NK-92 treated with Interleukin-12 subunit alpha and Interleukin-12 subunit beta, amount 100 ng/mL, for 24 hours (cell line): ENCODE measurements around the gene CLCF1.

Source experiments
- DNase-seq: peaks from one replicate; lab custom pipeline; 2025; lab: John Stamatoyannopoulos, UW

The CLCF1 gene

DNA sequence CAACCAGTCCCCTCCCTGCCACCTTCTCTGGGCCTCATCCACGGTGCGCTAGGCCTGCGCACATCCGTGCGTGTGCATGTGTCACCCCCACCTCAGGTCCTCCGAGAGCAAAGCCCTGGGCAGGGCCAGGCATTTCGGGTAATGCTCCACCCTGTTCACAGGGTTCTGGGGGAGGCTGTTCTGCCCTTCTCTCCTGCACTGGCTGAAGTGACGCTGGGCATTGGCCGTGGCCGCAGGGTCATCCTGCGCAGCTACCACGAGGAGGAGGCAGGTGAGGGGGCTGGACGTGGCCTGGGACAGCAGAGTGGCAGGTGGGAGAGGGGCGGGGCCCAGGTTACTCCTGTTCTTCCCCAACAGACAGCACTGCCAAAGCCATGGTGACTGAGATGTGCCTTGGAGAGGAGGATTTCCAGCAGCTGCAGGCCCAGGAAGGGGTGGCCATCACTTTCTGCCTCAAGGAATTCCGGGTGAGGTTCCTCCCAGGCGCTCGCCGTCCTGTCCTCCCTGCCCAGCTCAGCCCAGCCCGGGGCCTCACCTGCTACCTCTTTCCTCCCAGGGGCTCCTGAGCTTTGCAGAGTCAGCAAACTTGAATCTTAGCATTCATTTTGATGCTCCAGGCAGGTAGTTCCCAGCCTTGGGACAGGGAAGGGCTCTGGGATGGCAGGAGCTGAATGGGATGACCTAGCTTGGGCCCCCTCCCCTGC lies 22.3 kb upstream of the CLCF1 start:
- DNase-seq: no peak

DNA sequence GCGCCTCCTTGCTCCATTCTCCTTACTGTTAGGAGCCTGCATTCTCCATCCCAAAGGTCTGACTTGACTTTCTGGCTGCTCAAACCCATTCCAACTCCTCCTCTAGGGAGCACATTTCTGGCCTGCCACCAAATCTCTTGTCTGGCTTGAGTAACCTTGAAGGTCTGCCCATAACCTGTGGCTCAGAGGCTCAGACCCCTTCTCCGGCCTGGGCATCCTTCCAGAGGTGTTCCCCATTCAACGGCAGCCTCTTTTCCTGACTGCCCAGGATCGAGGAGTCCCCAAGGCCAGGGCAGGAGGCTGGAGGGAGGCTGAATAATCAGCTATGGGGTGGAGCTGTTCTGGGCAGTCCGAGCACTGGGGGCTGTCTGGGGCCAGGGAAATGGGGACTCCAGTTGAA lies 20.6 kb upstream of the CLCF1 start:
- no peak for DNase-seq

DNA sequence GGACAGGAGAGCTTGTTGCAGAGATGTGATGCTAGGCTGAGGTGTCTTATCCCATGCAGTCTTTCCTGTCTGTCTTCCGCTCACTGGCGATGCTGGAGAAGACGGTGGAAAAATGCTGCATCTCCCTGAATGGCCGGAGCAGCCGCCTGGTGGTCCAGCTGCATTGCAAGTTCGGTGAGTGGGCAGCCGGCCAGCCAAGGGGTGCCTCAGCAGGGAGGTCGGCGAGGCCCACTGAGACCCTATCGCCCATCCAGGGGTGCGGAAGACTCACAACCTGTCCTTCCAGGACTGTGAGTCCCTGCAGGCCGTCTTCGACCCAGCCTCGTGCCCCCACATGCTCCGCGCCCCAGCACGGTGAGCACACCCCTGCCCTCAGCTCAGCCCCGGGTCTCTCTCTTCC lies 20.0 kb upstream of the CLCF1 start:
- no peak for DNase-seq

DNA sequence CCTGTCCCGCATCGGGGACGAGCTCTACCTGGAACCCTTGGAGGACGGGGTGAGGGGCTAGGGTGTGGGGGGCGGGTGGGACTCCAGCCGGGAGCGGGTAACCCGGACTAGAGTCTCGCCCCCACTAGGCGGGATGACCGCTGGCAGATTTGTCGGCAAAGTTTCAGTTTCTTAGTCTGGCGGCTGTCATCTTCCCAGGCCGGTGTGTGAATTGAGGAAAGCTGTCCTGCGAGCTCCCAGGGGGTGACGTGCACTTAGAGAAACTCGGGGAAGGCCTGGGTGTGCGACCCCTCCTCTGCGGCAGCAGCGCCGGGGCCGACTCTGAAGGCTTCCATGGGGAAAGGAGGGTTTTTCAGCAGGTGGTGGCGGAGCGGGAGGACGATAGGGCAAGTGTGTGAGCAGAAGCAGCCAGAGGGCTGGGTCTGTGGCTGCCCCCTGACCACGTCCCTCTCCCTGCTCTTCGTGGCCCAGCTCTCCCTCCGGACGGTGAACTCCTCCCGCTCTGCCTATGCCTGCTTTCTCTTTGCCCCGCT lies 18.9 kb upstream of the CLCF1 start:
- no peak for DNase-seq

DNA sequence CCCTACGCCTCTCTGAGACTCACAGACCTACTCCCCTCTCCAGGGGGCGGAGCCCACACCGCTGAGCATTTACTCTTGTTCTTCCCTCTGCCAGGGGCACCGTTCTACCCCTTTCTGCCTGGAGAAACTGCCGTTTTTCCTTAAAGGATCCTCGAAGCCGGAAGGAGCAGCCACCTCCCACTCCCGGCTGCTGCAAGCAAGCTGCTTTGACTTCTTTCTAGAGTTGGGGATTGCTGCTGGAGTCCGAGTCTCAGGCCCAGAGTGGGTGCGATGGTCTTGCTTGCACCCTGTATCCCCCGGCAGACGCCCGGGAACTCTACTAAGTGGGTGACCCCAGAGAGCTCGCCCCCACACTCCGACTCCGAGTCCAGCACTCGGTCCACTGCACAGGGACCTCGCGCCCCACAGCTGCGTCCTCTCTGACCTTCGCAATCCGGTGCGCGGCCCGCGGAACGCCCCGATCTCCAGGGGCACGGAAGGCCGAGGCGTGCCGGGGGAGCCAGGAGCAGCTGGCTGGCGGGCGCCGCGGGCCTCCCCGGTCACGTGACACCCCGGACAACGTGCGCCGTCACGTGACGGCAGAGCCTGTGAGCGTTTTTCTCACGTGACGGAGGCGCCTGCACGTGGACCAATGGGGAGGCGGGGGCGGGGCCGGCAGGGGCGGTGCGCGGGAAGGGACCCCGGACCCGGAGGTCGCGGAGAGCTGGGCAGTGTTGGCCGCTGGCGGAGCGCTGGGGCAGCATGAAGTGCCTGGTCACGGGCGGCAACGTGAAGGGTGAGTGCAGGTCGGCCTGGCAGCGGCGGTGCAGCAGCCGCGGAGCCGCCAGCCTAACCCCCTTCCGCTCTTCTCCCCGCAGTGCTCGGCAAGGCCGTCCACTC lies 18.1 kb upstream of the CLCF1 start, which contains the start of gene RAD9A:
RAD9A (plus strand) TSS at position 683 of the 879 bp plus-strand sequence; CDS start at position 742, 59 bp downstream.
- peak; percentile 91 for DNase-seq

DNA sequence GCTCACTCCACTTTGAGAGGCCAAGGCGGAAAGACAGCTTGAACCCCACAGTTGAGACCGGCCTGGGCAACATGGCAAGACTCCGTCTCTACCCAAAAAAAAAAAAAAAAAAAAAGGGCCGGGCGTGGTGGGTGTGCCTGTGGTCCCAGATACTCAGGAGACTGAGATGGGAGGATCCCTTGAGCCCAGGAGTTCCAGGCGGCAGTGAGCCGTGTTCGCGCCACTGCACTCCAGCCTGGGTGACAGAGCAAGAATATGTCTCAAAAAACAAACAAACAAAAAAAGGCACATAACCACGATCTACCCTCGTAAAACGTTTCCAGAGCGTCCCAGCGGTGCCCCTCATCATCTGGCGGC lies 17.5 kb upstream of the CLCF1 start:
- DNase-seq: no peak

DNA sequence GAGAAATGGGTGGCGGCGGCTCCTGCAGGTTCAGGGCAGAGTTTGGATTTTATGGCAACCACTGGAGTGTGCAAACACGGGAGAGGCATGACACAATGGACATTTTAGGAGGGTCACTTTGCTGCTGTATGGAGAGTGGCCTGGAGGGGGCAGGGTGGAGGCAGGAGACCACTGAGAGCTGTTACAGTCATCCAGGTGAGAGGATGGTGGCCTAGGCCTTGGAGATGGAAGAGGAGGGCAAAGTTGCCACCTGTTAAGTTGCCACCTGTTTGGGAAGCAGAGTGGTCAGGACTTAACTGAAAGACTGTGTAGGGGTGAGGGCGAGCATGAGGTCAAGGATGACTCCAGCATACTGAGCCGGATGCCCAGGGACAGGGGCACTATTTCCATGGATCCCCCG lies 16.1 kb upstream of the CLCF1 start:
- peak; percentile 33 for DNase-seq

DNA sequence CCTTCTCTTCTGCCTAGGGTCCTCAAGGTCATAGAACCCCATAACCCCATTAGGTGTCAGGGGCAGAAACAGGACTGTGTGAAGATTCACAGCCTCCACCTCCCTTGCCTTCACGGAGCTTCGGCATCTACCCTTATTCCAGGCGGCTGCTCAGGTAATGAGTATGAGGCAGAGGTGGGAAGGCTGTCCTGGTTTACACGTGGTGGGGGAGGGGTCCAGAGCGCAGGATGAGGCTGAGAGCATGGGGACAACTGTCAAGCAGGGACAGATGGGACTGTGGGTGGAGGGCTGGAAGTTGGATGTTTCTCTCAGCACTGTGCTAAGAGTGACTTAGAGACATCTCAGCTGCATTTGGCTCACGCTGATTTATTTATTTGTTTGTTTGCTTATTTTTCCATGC lies 14.1 kb upstream of the CLCF1 start:
- DNase-seq: no peak

DNA sequence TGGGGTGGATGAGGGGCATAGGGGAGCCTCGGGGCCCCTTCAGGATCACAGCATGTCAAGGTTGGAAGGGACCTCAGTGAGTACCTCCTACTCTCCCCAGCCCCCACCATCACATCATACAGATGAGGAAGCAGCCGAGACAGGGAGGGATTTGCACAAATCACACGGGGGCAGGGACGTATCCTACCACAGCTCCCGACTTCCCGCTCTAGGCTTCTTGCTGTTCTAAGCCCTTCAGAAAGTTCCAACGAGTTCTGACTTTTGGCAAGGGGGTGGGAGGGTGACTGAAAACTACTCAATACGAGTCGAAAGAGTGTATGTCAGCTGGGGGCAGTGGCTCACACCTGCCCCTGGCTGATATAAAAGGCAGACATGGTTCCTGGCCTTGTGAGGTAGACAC lies 13.7 kb upstream of the CLCF1 start:
- DNase-seq: no peak

DNA sequence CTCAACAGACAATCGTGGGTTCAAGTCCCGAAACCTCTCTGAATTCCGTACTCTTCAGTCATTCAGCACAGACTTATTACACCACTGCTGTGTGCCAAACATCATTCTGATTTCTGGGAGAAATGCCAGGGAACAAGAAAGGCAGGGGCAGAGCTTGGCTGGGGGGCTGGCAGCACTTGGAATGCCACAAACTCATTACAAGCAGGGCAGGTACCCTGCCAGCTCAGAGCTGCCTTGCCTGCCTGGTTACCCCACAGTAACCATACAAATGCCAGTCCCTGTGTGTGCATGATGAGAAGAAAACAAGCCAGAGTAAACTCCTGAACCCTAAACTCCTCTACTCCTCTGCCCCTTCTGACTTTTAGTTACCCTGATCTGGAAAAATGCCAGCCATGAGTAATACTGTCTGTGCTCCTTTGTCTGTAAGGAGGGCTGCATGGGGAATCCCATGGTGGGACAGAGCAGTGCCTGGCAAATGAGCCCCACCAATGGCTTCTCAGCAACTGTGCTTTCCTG lies 11.5 kb upstream of the CLCF1 start:
- no peak for DNase-seq

DNA sequence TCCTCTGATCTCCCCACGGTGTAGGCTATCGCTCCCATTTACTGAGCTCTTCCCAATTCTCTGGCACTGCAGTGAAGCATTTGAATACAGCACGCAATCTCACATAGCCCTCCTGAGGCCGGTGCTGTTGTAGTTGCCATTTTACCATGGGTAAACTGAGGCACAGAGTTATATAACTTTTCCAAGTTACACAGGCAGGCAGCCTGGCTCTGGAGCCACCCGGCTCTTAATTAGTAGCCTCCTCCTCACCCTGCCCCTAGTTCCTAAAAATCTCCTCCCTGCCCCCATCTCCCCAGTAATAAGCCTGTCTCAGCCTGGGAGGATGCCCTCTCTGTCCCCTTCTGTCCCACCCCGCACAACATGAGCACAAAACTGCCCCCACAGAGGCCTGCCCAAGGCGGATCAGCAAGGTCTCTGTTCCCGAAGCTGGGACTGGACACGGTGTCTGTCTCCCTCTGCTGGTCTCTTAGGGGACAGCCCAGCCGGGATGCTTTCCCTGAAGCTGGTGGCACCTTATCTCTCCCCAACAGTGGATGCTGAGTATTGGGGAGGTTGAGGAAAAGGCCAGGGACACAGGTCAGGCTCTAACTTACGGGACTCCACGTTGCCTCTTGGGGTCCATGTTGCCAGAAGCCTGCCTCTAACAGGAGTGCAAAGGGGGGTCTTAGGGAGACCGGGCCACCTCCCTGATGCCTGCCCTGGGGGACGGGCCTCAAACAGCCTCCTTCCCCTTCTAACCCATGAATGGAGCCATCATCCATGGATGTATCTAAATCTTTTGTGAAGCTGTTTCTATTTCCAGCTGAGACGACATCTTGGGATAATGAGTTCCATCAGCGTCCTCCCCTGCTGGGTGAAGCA lies 9.1 kb upstream of the CLCF1 start:
- peak; percentile 53 for DNase-seq

DNA sequence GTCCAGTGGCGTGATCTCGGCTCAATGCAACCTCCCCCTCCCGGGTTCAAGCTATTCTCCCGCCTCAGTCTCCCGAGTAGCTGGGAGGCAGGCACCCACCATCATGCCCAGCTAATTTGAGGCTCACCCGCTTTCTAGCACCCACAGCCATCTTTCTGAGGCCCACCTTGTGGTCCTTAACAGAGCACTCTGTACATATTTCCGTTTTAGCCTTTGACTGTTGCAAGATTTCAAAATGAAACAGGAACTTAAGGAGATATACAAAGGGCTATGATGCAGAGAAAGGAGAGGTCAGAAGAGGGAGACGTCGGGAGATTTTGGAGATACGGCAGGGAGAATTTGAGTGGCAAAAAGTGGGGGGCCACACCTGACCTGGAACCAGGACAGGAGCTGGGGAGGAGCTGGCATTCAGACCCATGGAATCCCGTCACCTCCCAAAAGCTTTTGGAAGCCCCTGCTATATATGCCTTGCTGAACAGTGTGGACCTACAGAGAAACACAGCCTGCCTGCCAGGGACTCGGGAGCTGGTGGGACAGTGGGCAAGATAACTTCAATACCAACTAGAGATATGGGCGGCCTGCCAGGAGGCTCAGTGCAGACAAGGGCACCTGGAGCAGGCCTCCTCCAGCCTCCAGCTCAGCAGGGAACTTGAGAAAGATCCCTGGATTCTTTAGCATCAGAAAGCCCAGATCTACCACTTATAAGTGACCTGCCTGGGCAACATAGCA lies 8.0 kb upstream of the CLCF1 start:
- no peak for DNase-seq

DNA sequence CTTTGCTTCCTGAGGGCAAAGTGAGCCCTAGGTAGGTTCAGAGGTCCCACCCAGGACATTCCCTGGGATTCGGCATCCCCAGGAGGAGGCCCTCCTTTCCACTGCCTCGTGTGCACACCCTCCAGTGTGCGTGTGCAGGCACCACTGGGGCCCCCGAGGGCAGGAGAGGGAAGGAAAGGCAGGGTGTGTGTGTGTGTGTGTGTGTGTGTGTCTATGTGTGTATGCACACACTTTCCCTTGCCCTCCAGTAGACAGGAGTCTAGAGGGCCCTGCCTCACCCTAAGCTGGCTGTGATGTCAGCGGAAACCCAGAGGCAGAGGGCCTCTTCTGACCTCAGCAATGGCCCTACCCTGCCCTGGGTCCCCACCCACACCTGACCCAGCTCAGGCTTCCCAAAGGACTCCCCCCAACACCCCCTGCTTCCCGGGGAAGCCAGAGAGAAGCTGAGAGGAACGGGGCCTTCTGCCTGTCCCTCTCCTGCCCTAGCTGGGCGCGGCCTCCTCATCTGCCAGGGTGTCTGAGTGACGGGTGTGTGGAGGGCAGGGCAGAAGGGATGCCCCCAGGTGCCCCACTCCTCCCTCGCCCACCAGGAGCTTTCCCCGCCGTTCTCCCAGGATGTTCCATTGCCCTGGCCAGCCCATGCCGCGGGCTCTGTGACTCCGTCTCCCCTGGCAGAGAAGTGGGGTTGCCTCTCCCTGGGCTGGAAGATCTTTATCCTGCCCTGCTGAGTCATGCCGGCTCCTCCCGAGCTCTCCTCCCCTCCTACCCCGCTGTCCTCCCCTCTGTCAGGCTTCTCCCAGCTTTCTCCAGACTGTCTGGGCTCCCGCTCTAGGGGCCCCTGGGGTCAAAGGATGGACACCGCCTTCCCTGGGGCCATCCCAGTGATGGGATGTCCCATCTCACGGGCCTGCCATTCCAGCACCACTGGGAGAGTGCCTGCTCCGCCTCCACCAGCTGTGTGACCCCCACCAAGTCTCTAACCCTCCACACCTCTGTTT lies 6.0 kb upstream of the CLCF1 start:
- DNase-seq: no peak

DNA sequence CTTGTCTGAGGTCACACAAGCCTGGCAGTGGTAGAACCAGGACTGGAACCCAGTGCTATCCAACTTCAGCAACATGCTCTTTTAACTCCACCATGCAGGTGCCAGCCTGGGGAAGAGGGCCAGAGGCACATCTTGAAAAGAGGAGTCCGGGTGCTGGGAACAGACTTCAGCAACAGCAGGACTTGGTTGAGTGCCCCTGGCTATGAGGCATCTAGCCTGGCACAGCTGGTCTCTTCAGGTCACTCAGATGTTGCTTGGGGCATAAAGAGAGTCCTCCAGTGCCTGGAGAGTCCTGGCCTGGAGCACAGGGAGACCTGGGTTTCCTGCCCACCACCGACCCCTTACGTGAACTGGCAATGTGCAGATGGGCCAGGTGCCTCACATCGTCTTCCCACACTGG lies 5.1 kb upstream of the CLCF1 start:
- no peak for DNase-seq

DNA sequence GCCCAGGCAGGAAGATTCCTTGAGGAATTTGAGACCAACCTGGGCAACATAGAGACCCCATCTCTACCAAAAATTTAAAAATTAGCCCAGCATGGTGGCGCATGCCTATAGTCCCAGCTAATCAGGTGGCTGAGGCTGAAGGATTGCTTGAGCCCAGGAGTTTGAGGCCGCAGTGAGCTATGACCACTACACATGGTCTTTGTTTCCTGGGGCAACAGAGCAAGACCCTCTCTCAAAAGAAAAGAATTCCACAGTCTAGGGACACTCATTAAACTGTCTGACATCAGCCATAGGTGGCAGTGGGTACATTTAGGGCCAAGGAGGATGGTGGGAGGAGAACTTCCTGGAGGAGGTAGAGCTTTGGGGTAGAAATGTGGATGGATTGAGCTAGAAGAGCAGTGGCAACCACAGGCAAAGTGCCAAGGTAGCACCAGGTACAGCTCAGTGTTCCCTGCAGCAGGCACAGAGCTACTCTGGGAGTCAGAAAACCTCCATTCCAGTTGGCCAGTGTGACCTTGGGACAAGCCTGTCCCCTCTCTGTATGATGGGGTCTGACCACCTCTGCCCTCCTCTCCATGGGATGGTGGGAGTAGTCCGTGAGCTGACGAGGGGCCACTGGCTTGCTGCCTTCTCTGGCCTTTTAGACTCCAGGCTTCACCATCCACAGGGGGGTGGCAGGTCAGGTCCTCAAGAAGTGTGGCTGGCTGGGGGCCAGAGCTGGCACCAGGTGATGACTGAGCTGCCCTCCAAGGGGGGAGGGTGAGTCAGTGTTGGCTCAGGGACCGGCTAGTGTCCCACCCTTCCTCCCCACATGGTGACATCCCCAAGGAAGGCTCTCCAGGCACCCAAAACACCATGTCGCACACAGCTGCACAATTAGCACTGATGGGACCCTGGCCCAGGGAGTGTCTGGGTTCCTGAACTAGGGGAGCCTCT lies 3.7 kb upstream of the CLCF1 start:
- no peak for DNase-seq

DNA sequence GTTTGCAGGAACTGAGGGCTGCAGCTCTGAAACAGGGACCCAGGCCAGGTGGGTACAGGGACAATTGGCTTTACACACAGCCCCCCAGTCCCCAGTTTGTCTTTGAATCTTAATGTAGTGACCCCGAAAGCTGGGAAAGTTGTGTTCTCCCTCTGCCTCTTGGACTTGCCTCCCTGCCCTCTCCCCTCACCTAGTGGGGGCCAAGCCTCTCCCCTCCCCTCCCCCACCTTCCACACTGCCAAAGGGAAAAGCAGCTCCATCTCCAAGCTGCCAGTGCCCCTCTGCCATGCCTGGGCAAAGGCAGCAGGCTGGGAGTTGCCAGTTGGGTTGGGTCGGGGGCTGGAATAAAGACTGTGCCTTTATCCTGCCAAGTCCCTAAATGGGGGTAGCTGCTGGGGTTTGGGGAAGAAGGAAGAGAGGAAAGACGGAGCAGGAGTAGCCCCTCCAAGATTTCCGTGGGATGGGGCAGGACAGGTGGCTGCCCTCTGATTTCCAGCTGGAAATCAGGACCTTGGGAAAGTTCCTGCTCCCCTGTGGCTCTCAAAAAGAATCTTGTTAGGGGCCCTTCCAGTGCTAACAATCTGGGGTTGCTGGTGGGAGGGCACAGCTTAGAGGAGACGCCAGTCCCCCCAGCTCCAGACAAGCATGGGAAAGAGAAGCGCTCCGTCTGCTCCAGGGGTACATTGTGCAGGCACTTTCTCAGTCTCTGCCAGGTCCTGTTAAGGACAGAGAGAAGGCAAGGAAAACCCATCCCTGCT lies 2.8 kb upstream of the CLCF1 start:
- no peak for DNase-seq

DNA sequence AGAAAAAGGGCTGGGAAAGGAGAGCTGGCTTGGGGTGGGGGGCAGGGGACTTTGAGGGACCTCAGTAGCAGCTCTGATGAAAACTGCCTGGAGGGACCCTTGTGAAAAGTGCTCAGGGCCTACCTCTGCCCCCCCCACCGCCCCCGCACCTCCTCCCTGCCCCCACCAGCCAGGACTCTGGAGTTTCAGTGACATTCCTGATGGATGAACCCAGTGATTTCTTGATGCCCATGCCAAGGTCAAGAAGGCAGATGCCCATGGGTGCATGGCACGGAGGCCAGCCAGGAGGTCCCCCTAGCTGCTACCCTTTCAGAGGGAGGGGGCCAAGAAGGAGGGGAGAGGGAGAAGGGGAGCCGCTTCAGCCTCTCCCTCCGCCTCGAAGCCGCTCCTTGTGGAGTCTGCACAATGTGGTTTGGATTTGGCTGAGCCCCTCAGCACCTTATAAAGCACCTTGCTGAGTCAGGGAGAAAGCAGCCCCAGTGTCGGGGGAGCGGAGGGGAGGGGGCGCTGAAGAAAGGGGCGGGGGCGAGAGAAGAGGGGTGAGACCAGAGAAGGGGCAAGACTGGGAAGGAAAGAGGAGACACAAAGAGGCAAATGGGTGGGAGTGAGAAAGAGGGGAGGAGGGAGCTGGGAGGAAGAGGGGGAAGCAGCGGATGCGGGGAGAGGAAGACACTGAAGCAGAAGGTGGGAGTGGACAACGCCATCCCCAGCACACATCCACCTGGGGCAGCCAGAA lies 2.1 kb upstream of the CLCF1 start:
- no peak for DNase-seq
